ENCODE measurements around the gene UBL4A.
"Not testable (repeated sequence)": the region's sequence is repeated elsewhere in the genome, so short reads cannot be mapped to it uniquely, and the experiment has no call there.

Gene UBL4A

GRCh38 chrX:154508384-154508745 lies 21.9 kb upstream of the UBL4A start:
- no peak for DNase-seq (ENCODE audit: low read depth)

- no peak for DNase-seq (ENCODE audit: low read depth)
These were observed 21.4 kb upstream of the UBL4A start for GRCh38 chrX:154507673-154508383.

DNA sequence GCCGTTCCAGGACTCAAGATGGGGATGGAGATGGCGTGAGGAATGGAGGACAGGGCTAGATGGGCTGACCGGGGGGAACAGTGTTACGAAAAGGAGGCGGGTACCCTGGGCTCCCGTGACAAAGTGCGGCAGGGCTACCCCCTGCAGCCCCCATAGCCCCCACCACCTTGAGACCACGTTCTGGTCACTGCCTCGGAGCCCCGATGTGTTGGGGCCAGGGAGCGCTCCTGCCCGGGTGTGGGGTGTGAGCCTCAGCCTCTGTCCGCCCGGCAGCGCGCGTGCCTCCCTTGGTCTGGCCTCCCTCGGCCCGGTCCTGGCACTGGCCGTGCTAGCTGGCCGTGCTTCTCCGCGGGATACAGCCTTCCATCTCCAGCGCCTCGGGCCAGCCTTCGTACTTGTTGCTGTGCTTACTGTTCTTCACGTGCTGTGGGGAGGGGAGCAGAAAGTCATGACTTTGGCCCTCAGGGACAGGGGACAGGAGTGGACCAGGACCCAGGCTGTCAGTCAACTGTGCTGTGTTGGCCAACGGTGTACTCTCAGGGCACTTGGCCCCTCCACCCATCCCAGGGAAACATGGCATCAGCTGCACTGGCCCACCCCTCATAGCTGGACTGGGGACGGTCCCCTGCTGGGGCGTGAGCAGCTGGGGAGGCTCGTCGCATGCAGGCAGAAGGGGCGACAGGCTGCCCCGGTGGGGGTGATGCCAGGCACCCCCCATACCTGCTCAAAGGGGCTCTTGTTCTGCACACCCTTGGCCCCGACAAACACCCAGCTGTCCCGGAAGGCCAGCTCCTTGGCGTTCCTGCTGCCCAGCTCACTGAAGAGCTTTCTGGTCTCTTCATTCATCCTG lies 20.3 kb upstream of the UBL4A start:
- DNase-seq (ENCODE audit: low read depth), result no peak

- no peak for DNase-seq (ENCODE audit: low read depth)
These were observed 19.3 kb upstream of the UBL4A start for GRCh38 chrX:154505734-154506133.

DNA sequence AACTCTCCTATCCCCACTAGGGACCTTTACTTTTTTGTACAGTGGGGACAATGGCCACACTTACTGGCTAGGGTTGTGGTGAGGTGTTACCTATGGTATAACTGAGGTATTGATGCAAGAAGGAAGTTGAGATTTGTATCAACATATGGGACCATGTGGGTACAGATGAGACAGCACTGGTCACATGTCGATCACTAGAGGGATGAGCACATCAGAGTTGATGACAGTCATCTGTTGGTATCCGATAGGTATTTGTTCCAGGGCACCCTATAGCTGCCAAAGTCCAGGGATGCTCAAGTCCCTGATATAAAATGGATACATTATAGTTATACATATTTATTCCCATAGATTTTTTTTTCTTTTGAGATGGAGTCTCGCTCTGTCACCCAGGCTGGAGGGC lies 16.6 kb upstream of the UBL4A start:
- no peak for DNase-seq (ENCODE audit: low read depth)

- DNase-seq (ENCODE audit: low read depth), result no peak
These were observed 15.7 kb upstream of the UBL4A start for GRCh38 chrX:154502098-154502497.

DNA sequence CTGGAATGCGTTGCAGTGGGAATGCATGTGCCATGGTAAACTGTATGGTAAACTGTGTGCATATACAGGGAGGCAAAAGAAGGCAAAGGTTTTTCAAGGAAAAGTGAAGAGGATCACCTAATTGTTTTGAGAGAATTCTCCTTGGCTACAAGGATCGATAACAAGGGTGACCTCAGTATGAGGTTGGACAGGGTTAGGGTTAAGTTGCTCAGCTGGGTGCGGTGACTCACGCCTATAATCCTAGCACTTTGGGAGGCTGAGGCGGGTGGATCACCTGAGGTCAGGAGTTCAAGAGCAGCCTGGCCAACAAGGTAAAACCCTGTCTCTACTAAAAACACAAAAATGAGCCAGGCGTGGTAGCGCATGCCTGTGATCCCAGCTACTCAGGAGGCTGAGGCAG lies 15.0 kb upstream of the UBL4A start:
- DNase-seq (ENCODE audit: low read depth), result not testable (repeated sequence)

GRCh38 chrX:154496591-154497137 lies 10.2 kb upstream of the UBL4A start:
- DNase-seq (ENCODE audit: low read depth), result not testable (repeated sequence)

- DNase-seq (ENCODE audit: low read depth), result no peak
These were observed 9.1 kb upstream of the UBL4A start for GRCh38 chrX:154495472-154495922.

GRCh38 chrX:154494715-154495114 lies 8.3 kb upstream of the UBL4A start:
- DNase-seq (ENCODE audit: low read depth), result no peak

DNA sequence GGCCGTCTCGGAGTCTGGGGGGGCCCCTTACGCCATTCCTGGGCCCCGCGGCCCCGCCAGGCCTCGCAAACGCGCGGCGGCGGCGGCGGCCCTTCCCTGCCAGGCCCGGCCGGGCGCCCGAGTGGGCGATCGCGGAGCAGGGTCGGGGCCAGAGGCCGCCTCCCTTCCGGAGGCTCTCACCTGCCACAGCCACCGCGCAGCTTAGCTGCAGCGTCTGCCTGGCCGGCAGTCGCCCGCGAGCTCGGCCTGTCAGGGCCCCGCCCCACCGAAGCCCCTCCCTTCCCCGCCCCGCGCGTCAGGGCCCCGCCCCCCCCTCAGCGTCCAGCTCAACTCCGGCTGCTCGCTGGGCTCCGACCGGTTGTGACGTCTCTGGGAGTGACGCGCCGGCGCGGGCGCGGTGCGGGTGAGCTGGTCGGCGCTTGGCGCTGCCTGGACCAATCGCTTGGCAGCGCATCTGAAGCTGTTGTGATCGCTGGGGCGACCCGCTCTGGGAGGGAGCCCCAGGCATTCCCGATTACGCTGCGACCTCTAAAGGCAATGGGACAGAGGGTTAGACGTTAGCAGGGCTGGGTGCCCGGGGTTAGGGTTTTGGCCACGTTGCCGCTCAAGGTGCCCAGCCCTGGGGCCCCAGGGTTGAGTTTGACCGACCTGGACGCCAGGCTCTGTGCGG lies 4.1 kb upstream of the UBL4A start, which contains the start of gene SLC10A3:
SLC10A3 (minus strand) TSS at position 216 of the 670 bp plus-strand sequence. CDS start 1,689 bp downstream, outside the sequence.
- DNase-seq (ENCODE audit: low read depth), result peak; percentile 87

GRCh38 chrX:154490021-154490413 lies 3.6 kb upstream of the UBL4A start:
- DNase-seq (ENCODE audit: low read depth), result peak; percentile 26

- DNase-seq (ENCODE audit: low read depth), result no peak
These were observed 2.8 kb upstream of the UBL4A start for GRCh38 chrX:154489182-154489581.

- DNase-seq (ENCODE audit: low read depth), result no peak
These were observed 2.1 kb upstream of the UBL4A start for GRCh38 chrX:154488336-154489075.

GRCh38 chrX:154487518-154488290 lies 1.3 kb upstream of the UBL4A start:
- no peak for DNase-seq (ENCODE audit: low read depth)

DNA sequence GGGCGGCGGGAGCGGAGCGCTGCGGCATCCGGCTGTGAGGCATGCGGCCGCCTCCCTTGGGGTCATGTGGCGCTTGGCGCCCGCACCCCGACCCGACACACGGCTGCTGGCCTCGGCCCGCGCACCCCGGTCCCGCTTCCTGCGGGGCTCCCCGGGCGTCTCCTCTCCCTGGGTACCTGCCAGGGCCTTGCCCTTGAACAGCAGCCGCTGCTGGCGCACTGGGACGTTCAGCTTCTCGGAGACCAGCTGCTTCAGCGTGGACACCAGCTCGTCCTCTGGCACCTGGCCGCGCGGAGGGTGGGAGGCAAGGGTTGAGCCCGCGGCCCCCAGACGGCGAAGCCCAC lies 391 bp downstream of the UBL4A start:
- DNase-seq (ENCODE audit: low read depth), result no peak

DNA sequence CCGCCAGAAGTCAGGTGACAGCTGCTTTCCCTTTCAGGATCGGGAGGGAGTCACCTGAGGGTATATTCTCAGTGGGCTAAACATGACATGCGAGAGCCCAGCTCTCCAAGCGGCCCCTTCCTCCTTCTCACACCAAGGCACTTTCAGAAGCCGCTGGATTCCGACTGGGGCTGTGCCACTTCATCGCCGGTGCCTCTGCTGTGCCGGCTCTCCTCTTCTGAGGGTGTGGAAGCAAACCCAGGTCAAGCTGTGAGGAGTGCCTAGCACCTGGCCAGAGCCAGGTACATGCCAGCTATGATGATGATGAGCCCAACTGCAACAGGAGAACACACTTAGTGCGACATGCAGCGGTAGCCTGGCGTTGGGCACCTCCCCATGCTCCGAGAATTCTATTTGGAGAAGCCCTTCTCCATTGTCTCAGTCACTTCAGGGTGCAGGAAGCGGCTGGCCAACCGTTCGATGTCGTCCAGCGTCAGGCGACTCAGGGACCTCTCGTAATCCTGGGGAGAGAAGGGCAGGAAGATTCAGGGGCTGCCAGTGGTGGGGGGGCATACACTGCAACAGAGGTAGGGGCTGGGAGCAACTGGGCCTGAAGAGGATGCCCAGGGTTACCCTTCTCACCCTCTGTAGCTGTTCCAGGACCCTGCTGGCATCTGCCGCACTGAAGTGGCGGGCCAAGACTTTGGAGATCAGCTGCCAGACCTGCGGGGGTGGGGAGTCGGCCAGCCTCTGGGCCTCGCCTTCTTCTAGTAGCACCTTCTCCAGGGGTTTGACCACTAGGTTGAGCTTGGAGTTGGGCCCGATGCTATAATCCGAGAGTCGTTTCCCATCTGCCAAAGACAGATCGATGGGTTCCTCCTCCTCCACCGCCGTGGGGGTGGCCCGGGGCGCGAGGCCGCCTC lies 1.0 kb downstream of the UBL4A start:
- no peak for DNase-seq (ENCODE audit: low read depth)

DNA sequence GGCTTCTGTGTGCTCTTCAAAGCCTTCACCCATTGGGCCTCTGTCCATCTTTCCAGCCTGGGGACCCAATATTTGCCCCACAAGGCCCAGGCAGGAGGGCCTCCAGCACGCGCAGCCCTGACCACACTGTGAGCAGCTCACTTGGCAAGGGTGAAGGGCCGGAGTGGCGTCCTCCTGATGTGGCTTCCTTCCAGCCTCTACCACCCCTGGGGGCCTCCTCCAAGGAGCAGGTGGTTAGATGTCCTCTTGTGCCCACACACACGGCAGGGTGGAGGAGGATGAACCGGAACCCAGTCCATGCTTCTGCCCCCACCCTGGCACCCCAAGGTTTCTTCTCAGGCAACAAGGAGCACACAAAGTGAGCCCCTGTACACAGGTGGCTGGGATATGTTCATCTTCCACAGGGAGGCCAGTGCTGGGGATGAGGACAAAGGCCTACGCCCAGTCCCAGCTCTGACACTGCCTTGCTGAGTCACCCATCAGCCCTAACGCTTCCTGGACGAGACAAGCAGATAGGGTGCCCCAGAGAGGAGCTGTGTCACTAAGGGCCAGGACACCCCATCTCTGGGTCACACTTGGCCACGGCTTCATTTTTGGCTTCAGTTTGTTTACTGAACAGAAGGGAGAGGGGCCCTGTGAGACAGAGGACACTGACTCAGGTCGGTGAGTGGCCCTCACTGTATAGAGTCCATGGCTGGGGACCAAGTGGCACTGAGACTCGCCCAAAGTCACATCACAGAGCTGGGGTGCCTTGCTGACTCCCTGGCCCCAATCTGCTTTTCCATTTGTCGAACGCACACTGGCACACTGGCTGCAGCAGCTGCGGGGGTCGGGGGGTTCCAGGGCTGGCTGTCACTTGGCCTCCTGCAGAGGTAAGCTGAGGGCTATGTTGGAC lies 1.9 kb downstream of the UBL4A start:
- no peak for DNase-seq (ENCODE audit: low read depth)

DNA sequence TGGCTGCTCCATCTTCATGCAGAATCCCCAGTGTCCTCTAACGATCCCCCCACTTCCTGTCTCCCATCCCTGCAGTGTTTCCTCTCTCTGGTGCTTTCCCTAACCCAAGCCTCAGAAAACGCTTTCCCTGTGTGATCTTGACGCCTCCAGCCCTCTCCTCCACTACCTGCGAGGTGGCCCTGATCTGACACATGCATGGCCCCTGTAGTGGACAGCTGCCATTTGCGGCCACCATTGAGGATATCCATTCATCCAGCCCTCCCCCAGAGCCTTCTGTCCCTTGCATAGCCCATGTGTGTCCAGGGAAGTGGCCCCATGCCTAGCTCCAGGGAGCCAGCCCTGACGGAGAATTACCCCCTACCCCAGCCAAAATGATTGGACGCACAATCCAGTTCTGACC lies 3.1 kb downstream of the UBL4A start:
- DNase-seq (ENCODE audit: low read depth), result no peak
